Vagina (tissue), 2 donors: ENCODE measurements around the gene MAN1C1. TPM values are rescaled to one million over a fixed set of nuclear protein-coding genes. Genes with fewer than 3 reads are reported as not detected.

Experiments
- DNase-seq, 2 donors: peaks; one replicate each; pipeline ENCODE4 v3.0.0-alpha.2; 2017; ENCODE audit errors: extremely low spot score in 2 of 2
- H3K27ac ChIP-seq: fragments of 200-600 bp; sonication (generic); one replicate; pipeline ENCODE4 v1.5.1; 2019
- H3K27me3 ChIP-seq: fragments of 200-600 bp; sonication (generic); one replicate; pipeline ENCODE4 v1.5.1; 2019
- H3K36me3 ChIP-seq, 2 donors: fragments of 200-600 bp; sonication (generic); one replicate each; pipeline ENCODE4 v1.5.1; 2017 to 2019
- H3K4me1 ChIP-seq: fragments of 200-600 bp; sonication (generic); one replicate; pipeline ENCODE4 v1.5.1; 2019
- H3K4me3 ChIP-seq, 2 donors: fragments of 200-600 bp; sonication (generic); 1 replicate in 1 of 2; 2 replicates in 1 of 2; pipeline ENCODE4 v1.5.1; 2016 to 2019
- H3K9me3 ChIP-seq: fragments of 200-600 bp; sonication (generic); one replicate; pipeline ENCODE4 v1.5.1; 2019
- CTCF ChIP-seq, 3 experiments: fragments of 450-650 bp in 2 of 3; fragments of 200-600 bp in 1 of 3; sonication (generic) in 1 of 3; IDR thresholded peaks; one replicate each; pipeline ENCODE4 v1.5.1; 2017 to 2019; ENCODE audit warnings: antibody characterized with exemption in 3 of 3, mild to moderate bottlenecking in 2 of 3, moderate library complexity in 2 of 3
- POLR2A ChIP-seq, 2 donors: fragments of 450-650 bp; IDR thresholded peaks; one replicate each; pipeline ENCODE4 v1.6.1; 2017; ENCODE audit warnings: antibody characterized with exemption in 2 of 2, mild to moderate bottlenecking in 2 of 2, moderate library complexity in 2 of 2
- POLR2AphosphoS5 ChIP-seq, 2 donors: sonication (generic); formaldehyde crosslinking; IDR thresholded peaks; one replicate each; pipeline ENCODE4 v1.9.0; 2017; ENCODE audit warnings: antibody characterized with exemption in 2 of 2, mild to moderate bottlenecking in 2 of 2, low read depth in 1 of 2; ENCODE audit not compliant: insufficient read depth in 1 of 2
- intact Hi-C: fragments of 100-400 bp; cut with DNase I; formaldehyde crosslinking; loops from one replicate; pipeline ENCODE4 v1.15.1; 2023
- total RNA-seq: library from RNA; depleted of rRNA; stranded (reverse); fragments of >200 nt; gene quantifications from one replicate; pipeline ENCODE4 v1.2.3, GENCODE V29; 2016

MAN1C1 gene
- total RNA-seq, 1 donor from 2014 or later = 31.4 TPM

- TF ChIP-seq CTCF (IDR thresholded peaks at IDR 0.05) (no peak), POLR2AphosphoS5 (IDR thresholded peaks at IDR 0.05; ENCODE audit: insufficient read depth in 1 of 2, low read depth in 1 of 2) (no peak), POLR2A (IDR thresholded peaks at IDR 0.05) (no peak)
- DNase-seq = no peak
- Histone ChIP-seq H3K9me3 (no peaks in the 10 kb centered on the region), H3K27ac (no peak overlapping the region), H3K4me1 (peaks cover 56% of the 10 kb centered on the region), H3K36me3 (no peaks in the 10 kb centered on the region), H3K27me3 (no peaks in the 10 kb centered on the region), H3K4me3 (no peak overlapping the region)
- intact Hi-C loops = no loop called here
Measured at GRCh38 chr1:25746299-25747045, 129.9 kb downstream of the MAN1C1 start.

DNA sequence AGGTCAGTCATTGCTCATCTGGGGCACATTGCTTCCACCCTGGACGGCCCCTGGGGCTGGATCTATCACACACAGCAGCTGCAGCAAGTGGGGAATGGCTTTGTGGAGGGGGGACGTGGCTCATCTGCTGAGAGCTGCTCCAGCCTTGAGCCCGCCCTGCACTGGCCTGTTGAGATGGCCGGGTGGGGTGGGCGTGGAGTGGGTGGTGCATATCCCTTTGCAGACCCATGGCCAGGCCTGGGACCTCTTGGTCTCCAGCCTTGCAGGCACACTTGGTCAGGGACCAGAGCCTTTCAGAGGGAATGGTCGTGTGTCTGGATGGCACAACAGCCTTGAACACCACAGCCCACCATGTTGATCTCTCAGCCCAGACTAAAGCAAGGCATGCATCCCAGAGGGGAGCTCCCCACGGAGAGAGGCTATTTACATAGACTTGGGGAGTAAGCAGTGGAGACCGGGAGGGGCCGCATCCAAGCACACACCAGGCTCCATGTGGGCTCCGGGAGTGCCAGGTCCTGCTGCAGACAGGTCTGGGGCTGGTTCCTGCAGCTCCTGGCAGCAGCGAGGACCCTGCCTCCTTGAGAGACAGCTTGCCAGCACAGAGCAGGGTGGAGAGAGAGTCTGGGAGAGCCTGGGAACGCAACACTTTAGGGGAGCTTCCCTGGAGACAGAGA lies 130.6 kb downstream of the MAN1C1 start:
- H3K36me3 ChIP-seq = no peaks in the 10 kb centered on the region
- TF ChIP-seq CTCF (IDR thresholded peaks at IDR 0.05) (no peak), POLR2A (IDR thresholded peaks at IDR 0.05) (no peak), POLR2AphosphoS5 (IDR thresholded peaks at IDR 0.05; ENCODE audit: insufficient read depth in 1 of 2, low read depth in 1 of 2) (no peak)
- no peak for DNase-seq
- H3K9me3 ChIP-seq = no peaks in the 10 kb centered on the region
- H3K4me1 ChIP-seq = peaks cover 49% of the 10 kb centered on the region
- no peaks in the 10 kb centered on the region for H3K27me3 ChIP-seq
- intact Hi-C loops = no loop called here
- H3K27ac ChIP-seq = no peak overlapping the region
- no peak overlapping the region for H3K4me3 ChIP-seq

- intact Hi-C loops = no loop called here
- DNase-seq = no peak
Measured at GRCh38 chr1:25748531-25749205, 132.1 kb downstream of the MAN1C1 start.

GRCh38 chr1:25750923-25751605 lies 134.5 kb downstream of the MAN1C1 start:
- H3K4me1 ChIP-seq = peaks cover 23% of the 10 kb centered on the region

More at GRCh38 chr1:25748531-25749205, 132.1 kb downstream of the MAN1C1 start:
- Histone ChIP-seq H3K4me3 (no peak overlapping the region), H3K27ac (no peak overlapping the region), H3K36me3 (no peaks in the 10 kb centered on the region), H3K27me3 (no peaks in the 10 kb centered on the region), H3K9me3 (no peaks in the 10 kb centered on the region), H3K4me1 (peaks cover 34% of the 10 kb centered on the region)
- no peak for TF ChIP-seq POLR2AphosphoS5 (IDR thresholded peaks at IDR 0.05; ENCODE audit: insufficient read depth in 1 of 2, low read depth in 1 of 2)

More at GRCh38 chr1:25750923-25751605, 134.5 kb downstream of the MAN1C1 start:
- Histone ChIP-seq H3K9me3 (no peaks in the 10 kb centered on the region), H3K27me3 (no peaks in the 10 kb centered on the region), H3K27ac (no peak overlapping the region), H3K36me3 (no peaks in the 10 kb centered on the region), H3K4me3 (no peak overlapping the region)
- TF ChIP-seq POLR2AphosphoS5 (IDR thresholded peaks at IDR 0.05; ENCODE audit: insufficient read depth in 1 of 2, low read depth in 1 of 2) (no peak), CTCF (IDR thresholded peaks at IDR 0.05) (no peak), POLR2A (IDR thresholded peaks at IDR 0.05) (no peak)
- intact Hi-C loops = no loop called here
- DNase-seq = no peak
